HEK293T (cell line): Measurements from ENCODE around the gene CDHR3.

Experiments used
- CTCF ChIA-PET: fragments of 350-600 bp; formaldehyde crosslinking; extraction: SDS; loops from one replicate; lab custom pipeline; 2021; ENCODE audit warnings: antibody characterized with exemption, inconsistent platforms; lab: Yijun Ruan, JAX
- POLR2A ChIA-PET: fragments of 350-600 bp; formaldehyde crosslinking; extraction: SDS; loops from one replicate; lab custom pipeline; 2020; ENCODE audit warnings: antibody characterized with exemption, inconsistent platforms; lab: Yijun Ruan, JAX
- DNase-seq: peaks from one replicate; pipeline ENCODE4 v3.0.0; 2012; ENCODE audit warnings: mixed read lengths; ENCODE audit errors: extremely low spot score
- ARNT ChIP-seq: fragments of 450-650 bp; IDR thresholded peaks from 2 replicates; pipeline ENCODE4 v1.6.1; 2017; ENCODE audit warnings: mild to moderate bottlenecking
- BHLHE40 ChIP-seq: fragments of 450-650 bp; IDR thresholded peaks from 2 replicates; pipeline ENCODE4 v1.6.1; 2016; ENCODE audit warnings: mild to moderate bottlenecking, moderate library complexity, borderline replicate concordance
- CTBP1 ChIP-seq: fragments of 450-650 bp; IDR thresholded peaks from 2 replicates; pipeline ENCODE4 v1.6.1; 2016; ENCODE audit warnings: borderline replicate concordance
- ELF4 ChIP-seq: fragments of 450-650 bp; IDR thresholded peaks from 2 replicates; pipeline ENCODE4 v1.6.1; 2017; ENCODE audit warnings: antibody characterized with exemption
- FOXA1 ChIP-seq: fragments of 450-650 bp; IDR thresholded peaks from 2 replicates; pipeline ENCODE4 v1.6.1; 2016; ENCODE audit warnings: mild to moderate bottlenecking
- FOXK2 ChIP-seq: fragments of 450-650 bp; IDR thresholded peaks from 2 replicates; pipeline ENCODE4 v1.6.1; 2016; ENCODE audit warnings: mild to moderate bottlenecking
- FOXM1 ChIP-seq: fragments of 450-650 bp; IDR thresholded peaks from 2 replicates; pipeline ENCODE4 v1.6.1; 2017; ENCODE audit warnings: mild to moderate bottlenecking, borderline replicate concordance
- HDGF ChIP-seq: fragments of 450-650 bp; IDR thresholded peaks from 2 replicates; pipeline ENCODE4 v1.6.1; 2017; ENCODE audit warnings: antibody characterized with exemption, borderline replicate concordance
- L3MBTL2 ChIP-seq: fragments of 450-650 bp; conservative IDR thresholded peaks from 2 replicates; pipeline ENCODE4 v1.6.1; 2016; ENCODE audit warnings: mild to moderate bottlenecking
- LEF1 ChIP-seq: fragments of 450-650 bp; IDR thresholded peaks from 2 replicates; pipeline ENCODE4 v1.6.1; 2017; ENCODE audit warnings: mild to moderate bottlenecking, borderline replicate concordance
- NFRKB ChIP-seq: fragments of 450-650 bp; IDR thresholded peaks from 2 replicates; pipeline ENCODE4 v1.6.1; 2016; ENCODE audit warnings: mild to moderate bottlenecking, moderate library complexity
- SP1 ChIP-seq: fragments of 450-650 bp; IDR thresholded peaks from 2 replicates; pipeline ENCODE4 v1.6.1; 2017
- SUZ12 ChIP-seq: fragments of 450-650 bp; IDR thresholded peaks from 2 replicates; pipeline ENCODE4 v1.6.1; 2016; ENCODE audit warnings: mild to moderate bottlenecking
- TARDBP ChIP-seq: fragments of 450-650 bp; IDR thresholded peaks from 2 replicates; pipeline ENCODE4 v1.6.1; 2016
- ZNF384 ChIP-seq: fragments of 450-650 bp; IDR thresholded peaks from 2 replicates; pipeline ENCODE4 v1.6.1; 2016
- TF ChIP-seq, protein P1 (sequence below): fragments of 450-650 bp; IDR thresholded peaks from 2 replicates; pipeline ENCODE4 v1.6.1; 2016

CDHR3 gene

DNA sequence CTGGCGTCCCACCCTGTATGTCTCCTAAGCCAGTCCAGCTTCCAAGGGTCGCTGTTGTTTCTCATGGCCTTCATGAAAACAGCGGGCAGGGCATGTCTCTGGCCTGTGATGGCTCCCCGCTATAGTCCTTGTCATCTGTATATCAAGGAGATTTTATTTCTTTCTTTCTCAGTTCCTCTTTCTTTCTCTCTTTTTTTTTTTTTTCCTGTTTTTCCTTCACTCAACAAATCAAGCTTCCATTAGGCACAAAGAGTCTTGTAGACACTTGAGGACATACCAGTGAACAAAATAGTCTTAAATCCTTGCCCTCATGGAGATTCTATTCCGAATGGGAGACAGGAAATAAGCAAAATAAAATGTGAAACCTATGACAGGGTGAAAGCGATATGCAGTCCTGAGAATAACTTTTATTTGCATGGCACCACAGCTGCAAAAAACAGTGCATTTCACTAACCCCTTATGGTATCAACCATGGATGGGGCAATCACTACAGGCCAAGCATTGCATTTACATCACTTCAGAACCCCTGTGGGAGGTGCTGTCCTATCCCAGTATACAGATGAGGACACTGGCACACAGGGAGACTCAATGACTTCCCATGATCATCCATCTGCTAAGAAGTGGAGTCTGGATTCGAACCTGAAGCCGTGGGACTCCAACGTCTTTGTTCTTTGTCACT lies 98.4 kb downstream of the CDHR3 start:
- POLR2A ChIA-PET = no interaction called here
- no peak for DNase-seq
- CTCF ChIA-PET = no interaction called here
- no peak for TF ChIP-seq L3MBTL2
- no peak for TF ChIP-seq FOXK2
- TF ChIP-seq CTBP1 = no peak
- no peak for TF ChIP-seq ZNF384

DNA sequence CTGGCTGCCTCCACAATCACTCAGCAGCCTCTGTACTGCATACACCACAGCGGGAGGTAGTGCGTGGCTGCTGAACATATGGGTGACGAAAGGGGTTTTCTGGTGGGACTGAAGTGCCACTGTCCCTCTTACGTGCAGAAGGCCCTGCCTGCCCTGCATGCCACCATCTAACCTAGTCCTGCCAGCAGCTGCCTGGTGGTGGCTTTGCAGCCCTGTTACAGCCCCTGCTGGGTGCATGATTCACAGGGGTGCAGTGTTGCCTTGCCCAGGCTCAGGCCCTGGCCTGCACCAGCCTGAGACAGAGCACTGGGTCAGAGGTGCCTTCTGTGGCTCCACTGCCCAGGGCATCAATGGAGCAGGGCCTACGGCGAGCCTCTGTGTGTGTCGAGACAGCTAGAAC lies 98.9 kb downstream of the CDHR3 start:
- TF ChIP-seq FOXK2 (no peak), FOXA1 (no peak), FOXM1 (no peak), TARDBP (no peak)
- POLR2A ChIA-PET = no interaction called here
- no peak for DNase-seq
- CTCF ChIA-PET = no interaction called here

DNA sequence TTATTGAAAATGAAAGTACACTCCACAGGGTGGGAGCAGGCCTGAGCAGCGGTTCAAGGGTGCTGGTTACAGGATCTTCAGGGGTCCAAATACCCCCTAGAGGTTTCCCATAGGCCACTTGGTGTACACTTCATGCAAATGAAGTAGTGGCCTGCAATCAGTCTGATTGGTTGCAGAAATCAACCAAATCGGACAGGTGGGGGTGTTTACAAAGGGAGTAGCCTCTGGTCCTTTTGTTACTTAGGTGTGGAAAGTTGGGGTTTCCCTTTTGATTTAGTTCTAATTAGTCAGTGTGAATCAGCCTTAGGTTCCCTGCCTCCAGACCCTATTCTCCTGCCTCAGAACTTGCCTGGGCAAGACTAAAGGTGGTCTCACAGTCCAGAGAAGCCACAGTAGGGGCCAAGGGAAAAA lies 99.5 kb downstream of the CDHR3 start:
- ChIA-PET POLR2A (no interaction called here), CTCF (no interaction called here)
- DNase-seq = no peak
- TF ChIP-seq L3MBTL2 = no peak
- TF ChIP-seq FOXK2 = no peak
- TF ChIP-seq ELF4 = no peak
- no peak for TF ChIP-seq FOXA1
- no peak for TF ChIP-seq ZNF384
- no peak for TF ChIP-seq HDGF

DNA sequence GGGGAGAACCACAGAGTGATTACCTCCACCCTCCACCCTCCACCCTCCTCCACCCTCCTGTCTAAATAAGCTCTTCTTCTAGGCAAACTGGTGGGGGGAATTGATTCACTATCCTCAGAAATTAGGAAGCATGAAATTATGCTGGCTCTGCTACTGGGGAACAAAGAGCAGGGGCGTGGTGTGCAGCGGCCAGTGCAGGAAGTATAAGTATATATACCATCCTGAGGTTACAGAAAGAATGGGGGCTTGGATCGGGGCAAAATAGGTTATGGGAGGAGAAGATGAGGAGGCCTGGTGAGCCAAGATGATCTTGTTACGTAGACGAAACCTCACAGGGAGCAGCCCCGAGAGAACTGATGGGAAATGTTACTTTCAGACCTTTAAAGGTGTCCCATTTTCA lies 100.0 kb downstream of the CDHR3 start:
- no peak for DNase-seq
- no peak for TF ChIP-seq SP1
- TF ChIP-seq FOXK2 = no peak
- TF ChIP-seq, protein P1, sequence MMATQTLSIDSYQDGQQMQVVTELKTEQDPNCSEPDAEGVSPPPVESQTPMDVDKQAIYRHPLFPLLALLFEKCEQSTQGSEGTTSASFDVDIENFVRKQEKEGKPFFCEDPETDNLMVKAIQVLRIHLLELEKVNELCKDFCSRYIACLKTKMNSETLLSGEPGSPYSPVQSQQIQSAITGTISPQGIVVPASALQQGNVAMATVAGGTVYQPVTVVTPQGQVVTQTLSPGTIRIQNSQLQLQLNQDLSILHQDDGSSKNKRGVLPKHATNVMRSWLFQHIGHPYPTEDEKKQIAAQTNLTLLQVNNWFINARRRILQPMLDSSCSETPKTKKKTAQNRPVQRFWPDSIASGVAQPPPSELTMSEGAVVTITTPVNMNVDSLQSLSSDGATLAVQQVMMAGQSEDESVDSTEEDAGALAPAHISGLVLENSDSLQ = no peak
- no peak for TF ChIP-seq BHLHE40
- CTCF ChIA-PET = no interaction called here
- POLR2A ChIA-PET = no interaction called here

DNA sequence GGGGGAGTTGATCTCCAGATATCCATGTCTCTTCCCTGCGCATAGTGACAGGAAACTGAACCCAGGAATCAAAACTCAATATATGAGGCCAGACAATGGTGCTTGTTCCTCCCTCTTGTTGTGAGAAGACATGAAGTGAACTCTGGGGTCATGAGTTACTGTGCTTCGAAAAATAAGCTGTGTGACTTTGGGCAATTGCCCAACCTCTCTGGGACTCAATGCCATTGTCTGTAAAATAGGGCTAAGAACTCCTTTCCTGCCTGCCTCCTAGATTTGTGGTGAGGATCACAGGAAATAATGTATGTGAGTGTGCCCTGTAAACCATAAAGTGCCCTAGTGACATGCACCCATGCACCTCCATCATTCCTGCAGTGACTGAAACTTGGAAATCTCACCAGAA lies 100.6 kb downstream of the CDHR3 start:
- DNase-seq = no peak
- POLR2A ChIA-PET = no interaction called here
- CTCF ChIA-PET = no interaction called here
- TF ChIP-seq, protein P1 = no peak
- TF ChIP-seq L3MBTL2 = no peak
- TF ChIP-seq HDGF = no peak
- TF ChIP-seq ARNT = no peak
- no peak for TF ChIP-seq SP1
- no peak for TF ChIP-seq ZNF384
- no peak for TF ChIP-seq BHLHE40
- TF ChIP-seq NFRKB = no peak
- TF ChIP-seq CTBP1 = no peak

DNA sequence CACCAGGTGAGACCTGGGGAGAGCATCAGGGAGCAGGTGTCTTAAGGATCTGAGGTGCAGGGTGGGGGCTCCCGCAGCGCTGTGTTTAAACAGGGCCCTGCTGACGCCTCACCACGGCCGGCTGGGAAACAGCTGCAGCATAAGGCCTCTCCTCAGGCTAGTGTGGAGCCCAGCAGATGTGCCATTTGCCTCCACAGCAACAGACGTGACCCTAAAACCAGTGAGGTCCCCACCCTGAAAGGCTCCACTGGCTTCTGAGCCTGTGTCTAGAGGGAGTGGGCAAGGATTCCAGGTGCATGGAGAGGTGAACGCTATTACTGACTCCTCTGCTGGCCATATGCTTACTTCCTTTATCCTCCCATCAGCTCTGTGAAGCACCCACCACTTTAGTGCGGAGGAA lies 101.3 kb downstream of the CDHR3 start:
- DNase-seq = no peak
- TF ChIP-seq L3MBTL2 = no peak
- no peak for TF ChIP-seq SP1
- TF ChIP-seq LEF1 = no peak
- no peak for TF ChIP-seq ELF4
- no peak for TF ChIP-seq NFRKB
- no peak for TF ChIP-seq SUZ12
- TF ChIP-seq FOXM1 = no peak
- TF ChIP-seq TARDBP = no peak
- no peak for TF ChIP-seq ARNT
- TF ChIP-seq BHLHE40 = no peak
- no peak for TF ChIP-seq HDGF
- POLR2A ChIA-PET = interaction anchor here (1.7 kb wide), 1 partner anchor 49 kb away, joined by 3 read pairs; no protein-coding TSS in a partner anchor
- CTCF ChIA-PET = no interaction called here

DNA sequence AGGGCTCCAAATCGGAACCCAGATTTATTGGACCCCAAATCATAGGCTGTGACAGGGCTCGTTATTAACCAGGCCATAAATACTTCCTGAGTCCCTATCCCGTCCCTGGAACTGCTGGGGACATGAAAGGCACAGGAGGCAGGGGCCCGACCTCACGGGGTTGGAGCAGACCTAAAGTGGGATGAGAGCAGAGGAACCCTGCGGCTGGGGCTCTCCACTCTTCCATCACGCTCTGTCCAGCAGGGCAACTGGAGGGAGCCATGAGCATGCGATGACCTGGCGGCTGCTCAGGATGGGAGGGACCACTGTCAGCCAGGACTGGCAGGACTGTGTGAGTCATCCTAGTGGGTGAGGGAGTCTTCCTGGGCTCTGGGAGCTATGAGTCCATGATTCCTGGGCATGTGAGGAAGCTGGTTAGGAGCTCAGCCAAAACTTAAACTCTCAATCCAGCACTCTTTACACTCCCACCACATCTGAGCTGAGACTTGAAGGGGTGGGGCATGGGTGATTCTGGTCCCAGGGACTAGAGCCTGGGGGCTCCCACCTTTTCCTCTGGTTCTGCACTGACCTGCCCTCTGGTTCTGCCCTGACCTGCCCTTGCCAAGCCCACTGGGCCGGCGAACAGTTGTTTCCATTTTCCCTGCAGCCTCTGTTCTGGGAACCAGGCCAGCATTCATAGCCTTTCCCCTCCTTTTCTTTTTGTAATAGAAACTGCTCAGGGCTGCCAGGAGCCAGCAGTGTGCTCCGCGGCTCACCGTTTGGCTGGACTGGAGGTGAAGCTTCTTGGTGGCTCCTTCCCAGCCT lies 101.9 kb downstream of the CDHR3 start:
- ChIA-PET CTCF (interaction anchor here (1.0 kb wide), 1 partner anchor 89 kb away, joined by 4 read pairs; no protein-coding TSS in a partner anchor), POLR2A (interaction anchor here (1.7 kb wide), 1 partner anchor 48 kb away, joined by 3 read pairs; no protein-coding TSS in a partner anchor)
- no peak for DNase-seq
- TF ChIP-seq ELF4 = no peak
- no peak for TF ChIP-seq FOXM1
- no peak for TF ChIP-seq FOXA1
- TF ChIP-seq L3MBTL2 = no peak
- TF ChIP-seq SUZ12 = no peak
- no peak for TF ChIP-seq BHLHE40
- TF ChIP-seq HDGF = no peak
- no peak for TF ChIP-seq TARDBP
- TF ChIP-seq, protein P1 = no peak
- TF ChIP-seq ARNT = no peak
- TF ChIP-seq FOXK2 = no peak
- no peak for TF ChIP-seq SP1
- TF ChIP-seq CTBP1 = no peak
